Nephron (organoid): ENCODE results near the gene HLA-DMA.

Source experiments
- H3K27ac Mint-ChIP-seq, 3 experiments: 2 replicates each; pipeline ENCODE4 v1.8.0; 2020; ENCODE audit warnings: mixed read lengths in 3 of 3, mild to moderate bottlenecking in 2 of 3, moderate library complexity in 1 of 3
- H3K27me3 Mint-ChIP-seq: 2 replicates; pipeline ENCODE4 v1.8.0; 2021; ENCODE audit warnings: low read depth, mild to moderate bottlenecking, moderate library complexity, mixed read lengths
- H3K36me3 Mint-ChIP-seq: 2 replicates; pipeline ENCODE4 v1.8.0; 2020; ENCODE audit warnings: low read depth, mixed read lengths
- H3K4me1 Mint-ChIP-seq: 2 replicates; pipeline ENCODE4 v1.8.0; 2020; ENCODE audit warnings: mixed read lengths
- H3K4me3 Mint-ChIP-seq, 3 experiments: 2 replicates each; pipeline ENCODE4 v1.8.0; 2020; ENCODE audit warnings: mild to moderate bottlenecking in 3 of 3, mixed read lengths in 3 of 3, moderate library complexity in 2 of 3
- H3K9me3 Mint-ChIP-seq: 2 replicates; pipeline ENCODE4 v1.8.0; 2020; ENCODE audit warnings: mixed read lengths
- TF ChIP-seq, protein P1 (sequence below), 3 experiments: fragments of 200-600 bp; sonication (generic); IDR thresholded peaks; one replicate each; pipeline ENCODE4 v1.5.0; 2021; ENCODE audit warnings: antibody characterized with exemption in 3 of 3; ENCODE audit not compliant: unreplicated experiment in 3 of 3

Gene HLA-DMA

DNA sequence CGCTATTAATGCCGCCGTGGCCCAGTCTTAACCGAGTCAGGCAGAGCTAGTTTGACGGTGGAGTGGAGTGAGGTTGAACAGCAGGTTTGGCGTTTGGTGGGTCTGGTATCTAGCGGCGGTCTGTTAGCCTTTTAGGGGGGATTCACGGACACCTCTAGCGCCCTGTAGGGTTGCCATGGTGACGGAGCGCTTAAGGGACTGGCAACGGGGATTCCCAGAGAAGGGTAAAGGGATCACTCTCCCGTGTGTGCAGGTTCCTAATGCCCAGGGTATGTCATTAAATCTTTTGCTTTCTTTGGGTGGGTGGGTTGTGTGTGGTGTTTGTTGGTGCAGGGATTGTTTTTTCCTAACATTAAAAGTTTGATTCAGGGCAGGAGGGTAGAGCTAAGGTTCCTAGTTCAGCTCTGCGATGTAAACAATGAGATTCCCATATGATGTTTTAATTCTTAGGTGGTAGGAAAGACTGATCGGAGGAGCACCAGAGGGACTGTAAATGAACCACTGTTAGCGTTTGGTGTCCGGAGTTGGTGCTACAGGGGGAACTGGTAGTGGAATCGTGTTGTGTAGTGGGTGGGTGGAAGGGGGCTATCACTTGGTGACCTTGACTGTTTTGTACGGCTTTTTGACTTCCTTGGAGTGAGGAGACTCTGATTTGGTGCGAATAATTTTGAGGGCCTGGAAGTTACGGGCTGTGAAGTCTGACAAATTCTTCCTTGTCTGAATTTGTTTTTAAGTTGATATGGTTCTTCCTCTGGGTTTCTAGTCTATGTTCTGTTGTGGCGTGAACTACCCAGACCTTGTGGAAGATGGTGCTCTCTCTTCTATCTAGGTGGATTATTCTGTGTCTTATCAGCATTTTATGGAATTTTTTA, 20.5 kb upstream of the HLA-DMA start:
- Mint-ChIP-seq H3K4me3 (peak overlapping the region; percentile 92 to 98 (median 95)), H3K9me3 (no peaks in the 10 kb centered on the region), H3K4me1 (peaks cover 37% of the 10 kb centered on the region), H3K27me3 (no peaks in the 10 kb centered on the region), H3K27ac (peak overlapping the region; percentile 73 to 100 (median 100)), H3K36me3 (peaks cover 63% of the 10 kb centered on the region)
- TF ChIP-seq, protein P1, sequence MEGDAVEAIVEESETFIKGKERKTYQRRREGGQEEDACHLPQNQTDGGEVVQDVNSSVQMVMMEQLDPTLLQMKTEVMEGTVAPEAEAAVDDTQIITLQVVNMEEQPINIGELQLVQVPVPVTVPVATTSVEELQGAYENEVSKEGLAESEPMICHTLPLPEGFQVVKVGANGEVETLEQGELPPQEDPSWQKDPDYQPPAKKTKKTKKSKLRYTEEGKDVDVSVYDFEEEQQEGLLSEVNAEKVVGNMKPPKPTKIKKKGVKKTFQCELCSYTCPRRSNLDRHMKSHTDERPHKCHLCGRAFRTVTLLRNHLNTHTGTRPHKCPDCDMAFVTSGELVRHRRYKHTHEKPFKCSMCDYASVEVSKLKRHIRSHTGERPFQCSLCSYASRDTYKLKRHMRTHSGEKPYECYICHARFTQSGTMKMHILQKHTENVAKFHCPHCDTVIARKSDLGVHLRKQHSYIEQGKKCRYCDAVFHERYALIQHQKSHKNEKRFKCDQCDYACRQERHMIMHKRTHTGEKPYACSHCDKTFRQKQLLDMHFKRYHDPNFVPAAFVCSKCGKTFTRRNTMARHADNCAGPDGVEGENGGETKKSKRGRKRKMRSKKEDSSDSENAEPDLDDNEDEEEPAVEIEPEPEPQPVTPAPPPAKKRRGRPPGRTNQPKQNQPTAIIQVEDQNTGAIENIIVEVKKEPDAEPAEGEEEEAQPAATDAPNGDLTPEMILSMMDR (IDR thresholded peaks at IDR 0.05; ENCODE audit: unreplicated experiment in 3 of 3), result no peak

DNA sequence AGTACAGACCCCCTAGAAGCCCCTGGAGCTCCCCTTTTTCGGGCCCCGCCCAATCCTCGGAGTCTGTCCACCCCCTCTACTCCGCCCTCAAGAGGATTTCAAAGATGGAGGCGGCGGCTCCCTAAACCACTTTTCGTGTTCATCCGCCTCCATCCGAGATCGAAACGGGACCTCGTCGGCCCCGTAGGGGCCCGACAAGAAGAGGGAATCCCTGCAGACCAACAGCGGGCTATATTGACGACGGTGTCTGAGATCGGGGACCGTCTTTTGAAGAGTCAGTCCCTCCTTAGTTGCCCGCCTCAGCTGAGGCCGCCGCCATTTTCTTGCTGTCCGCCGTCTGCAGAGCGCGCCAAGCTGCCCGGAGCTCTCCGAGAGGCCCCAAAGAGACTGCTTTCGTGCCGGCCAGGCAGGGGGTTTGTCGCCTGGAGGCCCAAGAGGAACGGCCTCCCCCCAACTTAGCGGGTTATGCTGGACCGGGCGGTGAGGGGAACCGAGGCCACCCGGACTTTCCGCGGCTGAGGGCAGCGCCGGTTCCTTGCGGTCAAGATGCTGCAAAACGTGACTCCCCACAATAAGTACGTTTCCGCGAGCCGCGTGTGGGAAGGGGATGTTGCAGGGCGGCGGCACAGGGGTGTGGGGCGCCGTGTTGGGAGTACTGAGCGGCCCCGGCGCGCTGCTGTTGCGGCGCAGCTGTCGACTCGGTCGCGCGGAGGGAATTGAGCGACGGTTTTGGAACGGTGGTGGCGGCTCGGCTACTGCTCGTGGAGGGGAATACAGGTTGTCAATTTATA, 19.7 kb upstream of the HLA-DMA start:
- H3K27ac Mint-ChIP-seq, result peak overlapping the region; percentile 100
- peaks cover 55% of the 10 kb centered on the region for H3K36me3 Mint-ChIP-seq
- H3K27me3 Mint-ChIP-seq, result no peaks in the 10 kb centered on the region
- TF ChIP-seq, protein P1 (IDR thresholded peaks at IDR 0.05; ENCODE audit: unreplicated experiment in 3 of 3), result no peak
- no peaks in the 10 kb centered on the region for H3K9me3 Mint-ChIP-seq
- peak overlapping the region; percentile 92 to 98 (median 95) for H3K4me3 Mint-ChIP-seq
- H3K4me1 Mint-ChIP-seq, result peaks cover 28% of the 10 kb centered on the region

DNA sequence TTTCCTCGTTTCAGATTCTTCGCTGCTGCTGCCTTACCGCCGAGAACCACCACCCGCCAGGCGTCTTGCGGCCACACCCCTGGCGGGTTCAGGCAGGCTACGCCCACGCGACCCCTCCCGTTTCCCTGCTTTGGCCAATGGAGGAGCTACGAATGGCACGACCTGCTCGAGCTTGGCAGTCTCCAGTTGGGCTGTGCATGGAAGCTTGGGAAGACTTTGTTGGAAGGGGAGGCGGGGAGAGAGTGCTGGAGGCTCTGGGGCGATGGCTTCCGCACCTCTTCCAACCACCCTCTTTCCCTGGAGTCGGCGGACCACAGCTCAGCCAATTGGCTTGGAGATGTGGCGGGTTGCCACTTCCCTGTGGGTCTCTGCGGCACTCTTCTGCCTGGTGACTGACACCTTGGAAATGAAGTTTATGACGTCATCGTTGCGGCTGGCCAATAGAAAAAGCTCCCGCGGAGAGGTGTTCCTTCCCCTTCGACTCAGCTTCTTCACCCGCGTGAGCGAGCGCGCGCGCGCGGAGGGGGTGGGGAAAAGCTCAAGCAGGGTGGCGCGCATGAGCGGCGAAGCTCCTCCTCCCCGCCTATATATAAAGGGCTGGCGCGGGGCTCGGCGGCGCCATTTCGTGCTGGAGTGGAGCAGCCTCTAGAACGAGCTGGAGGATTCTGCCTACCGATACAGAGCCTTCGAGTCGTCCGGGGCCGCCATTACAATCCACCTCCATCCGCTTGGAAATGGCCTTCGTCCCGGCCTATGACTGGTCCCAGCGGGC, 18.9 kb upstream of the HLA-DMA start:
- H3K4me3 Mint-ChIP-seq, result peak overlapping the region; percentile 92 to 98 (median 95)

DNA sequence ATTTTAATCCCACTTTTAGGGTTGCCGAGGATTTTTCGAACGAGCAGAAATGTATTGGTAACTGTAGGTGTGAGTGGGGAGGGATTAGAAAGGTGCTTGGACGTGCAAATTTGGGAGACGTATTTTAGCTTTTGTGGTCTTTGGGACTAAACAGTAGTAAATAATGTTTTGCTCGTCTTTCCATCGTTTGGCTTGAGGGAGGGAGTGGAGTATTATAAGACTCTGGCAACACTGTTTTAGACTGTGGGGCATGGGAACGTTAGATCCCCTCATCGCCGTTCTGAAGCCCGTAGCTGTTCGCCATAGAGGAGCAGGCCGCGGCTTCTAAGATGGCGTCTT, 18.3 kb upstream of the HLA-DMA start:
- Mint-ChIP-seq H3K9me3 (no peaks in the 10 kb centered on the region), H3K36me3 (peaks cover 42% of the 10 kb centered on the region), H3K4me3 (peak overlapping the region; percentile 92 to 98 (median 95)), H3K4me1 (peaks cover 29% of the 10 kb centered on the region), H3K27ac (peak overlapping the region; percentile 100), H3K27me3 (no peaks in the 10 kb centered on the region)
- TF ChIP-seq, protein P1 (IDR thresholded peaks at IDR 0.05; ENCODE audit: unreplicated experiment in 3 of 3), result no peak

More for the DNA sequence above, 18.9 kb upstream of the HLA-DMA start:
- TF ChIP-seq, protein P1 (IDR thresholded peaks at IDR 0.05; ENCODE audit: unreplicated experiment in 3 of 3), result no peak
- peaks cover 31% of the 10 kb centered on the region for H3K4me1 Mint-ChIP-seq
- H3K27me3 Mint-ChIP-seq, result no peaks in the 10 kb centered on the region
- no peaks in the 10 kb centered on the region for H3K9me3 Mint-ChIP-seq
- H3K36me3 Mint-ChIP-seq, result peaks cover 47% of the 10 kb centered on the region
- peak overlapping the region; percentile 100 for H3K27ac Mint-ChIP-seq

DNA sequence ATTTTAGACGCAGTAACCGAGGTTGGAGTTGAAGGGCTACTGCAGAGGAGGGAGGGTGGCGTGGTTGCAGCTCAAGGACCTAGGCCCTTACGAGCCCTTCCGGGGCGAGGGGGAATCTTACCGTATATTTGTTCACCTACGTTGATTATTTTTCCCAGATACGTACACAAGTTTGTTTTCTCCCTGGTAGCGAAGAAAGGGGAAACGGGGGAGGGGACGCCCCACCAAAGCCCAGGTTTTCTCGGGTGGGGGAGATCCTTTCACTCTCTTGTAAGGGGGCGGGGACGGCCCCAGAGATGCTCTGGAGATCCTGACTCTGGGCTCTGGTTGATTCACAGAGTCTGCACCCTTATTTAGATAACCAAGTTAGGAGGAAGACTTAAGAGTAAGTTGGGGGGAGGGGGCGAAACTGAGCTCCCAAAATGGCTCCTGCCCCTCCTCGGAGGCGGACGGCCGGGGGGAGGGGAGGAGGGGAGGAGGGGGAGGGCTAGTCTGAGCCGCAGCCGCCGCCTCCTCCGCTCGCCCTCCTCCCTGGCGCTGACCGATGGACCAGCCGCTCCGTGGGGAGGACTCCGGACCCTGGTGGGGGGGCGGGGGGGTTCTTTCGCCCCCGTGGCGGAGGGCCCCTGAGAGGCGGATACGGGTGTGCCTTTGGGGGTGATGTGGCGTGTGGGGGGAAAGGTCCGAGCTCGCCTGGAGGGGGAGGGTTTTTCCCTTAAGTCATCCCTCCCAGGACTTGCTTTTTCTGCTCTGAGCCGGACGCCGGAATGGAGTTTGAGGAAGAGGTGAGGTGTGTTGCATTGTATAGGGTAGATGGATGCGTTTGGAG, 17.7 kb upstream of the HLA-DMA start:
- Mint-ChIP-seq H3K27me3 (no peaks in the 10 kb centered on the region), H3K36me3 (peaks cover 36% of the 10 kb centered on the region), H3K4me3 (peak overlapping the region; percentile 92 to 99 (median 95)), H3K4me1 (peaks cover 28% of the 10 kb centered on the region), H3K27ac (peak overlapping the region; percentile 100), H3K9me3 (no peaks in the 10 kb centered on the region)
- TF ChIP-seq, protein P1 (IDR thresholded peaks at IDR 0.05; ENCODE audit: unreplicated experiment in 3 of 3), result no peak
